Hepatocyte (in vitro differentiated cells): ENCODE measurements around the gene DBH. TPM values are rescaled to one million over a fixed set of nuclear protein-coding genes. Genes with fewer than 3 reads are reported as not detected.

Source experiments
- DNase-seq: peaks from one replicate; pipeline ENCODE4 v3.0.0-alpha.2; 2016; ENCODE audit warnings: low spot score
- H2AFZ ChIP-seq: fragments of 200-600 bp; sonication (generic); 2 replicates; pipeline ENCODE4 v1.6.0; 2016; ENCODE audit warnings: antibody characterized with exemption, mild to moderate bottlenecking
- H3K27ac ChIP-seq: fragments of 200-600 bp; sonication (generic); 2 replicates; pipeline ENCODE4 v1.5.1; 2016; ENCODE audit warnings: mild to moderate bottlenecking
- H3K27me3 ChIP-seq: fragments of 200-600 bp; sonication (generic); 2 replicates; pipeline ENCODE4 v1.6.1; 2016
- H3K36me3 ChIP-seq: fragments of 200-600 bp; sonication (generic); replicated peaks from 2 replicates; pipeline ENCODE4 v1.5.1; 2016; ENCODE audit warnings: low read depth; ENCODE audit not compliant: insufficient read depth
- H3K4me1 ChIP-seq: fragments of 200-600 bp; sonication (generic); 2 replicates; pipeline ENCODE4 v1.5.1; 2016; ENCODE audit warnings: mild to moderate bottlenecking, moderate library complexity; ENCODE audit not compliant: insufficient read depth
- H3K4me2 ChIP-seq: fragments of 200-600 bp; sonication (generic); 2 replicates; pipeline ENCODE4 v1.6.0; 2016
- H3K4me3 ChIP-seq: fragments of 200-600 bp; sonication (generic); 2 replicates; pipeline ENCODE4 v1.5.1; 2016; ENCODE audit warnings: mild to moderate bottlenecking
- H3K79me2 ChIP-seq: fragments of 200-600 bp; sonication (generic); 2 replicates; pipeline ENCODE4 v1.6.0; 2017; ENCODE audit warnings: mild to moderate bottlenecking
- H3K9me2 ChIP-seq: fragments of 200-600 bp; sonication (generic); replicated peaks from 2 replicates; pipeline ENCODE4 v1.6.0; 2017; ENCODE audit warnings: mild to moderate bottlenecking; ENCODE audit not compliant: insufficient read depth
- H3K9me3 ChIP-seq: fragments of 200-600 bp; sonication (generic); 2 replicates; pipeline ENCODE4 v1.5.1; 2016; ENCODE audit warnings: low read depth, mild to moderate bottlenecking
- H4K20me1 ChIP-seq: fragments of 200-600 bp; sonication (generic); 2 replicates; pipeline ENCODE4 v1.6.0; 2016; ENCODE audit warnings: mild to moderate bottlenecking; ENCODE audit not compliant: insufficient read depth, poor library complexity, severe bottlenecking
- EZH2 ChIP-seq: fragments of 200-600 bp; sonication (generic); IDR thresholded peaks from 2 replicates; pipeline ENCODE4 v1.6.1; 2016; ENCODE audit warnings: antibody characterized with exemption, mild to moderate bottlenecking, borderline replicate concordance
- EZH2phosphoT487 ChIP-seq: fragments of 200-600 bp; sonication (generic); IDR thresholded peaks from one replicate; pipeline ENCODE4 v1.6.1; 2018; ENCODE audit warnings: antibody characterized with exemption, mild to moderate bottlenecking, low read depth, moderate library complexity; ENCODE audit not compliant: unreplicated experiment, severe bottlenecking
- WGBS: methylation state at CpG from one replicate; pipeline ENCODE4 v1.1.6; 2016; ENCODE audit warnings: low lambda C conversion rate; ENCODE audit errors: missing lambda C conversion rate; 5-methylcytosine and 5-hydroxymethylcytosine counted together
- polyA plus RNA-seq: library from polyadenylated mRNA; unstranded; fragments of >200 nt; fragmentation: Nextera tagmentation; extraction: Ambion mirVana; gene quantifications from 2 replicates; pipeline ENCODE4 v1.2.1, GENCODE V29; 2016
- total RNA-seq: library from RNA; depleted of rRNA; stranded (reverse); fragments of >200 nt; gene quantifications from 2 replicates; pipeline ENCODE4 v1.2.3, GENCODE V29; 2014
- TF ChIP-seq, protein P1 (sequence below): fragments of 200-600 bp; sonication (generic); IDR thresholded peaks from 2 replicates; pipeline ENCODE4 v1.5.1; 2016; ENCODE audit warnings: antibody characterized with exemption, mild to moderate bottlenecking; ENCODE audit not compliant: poor library complexity

DBH gene
- total and polyA plus RNA-seq, 2 experiments from 2014 or later = 0.44 TPM; not detected in 1

GRCh38 chr9:133640580-133641395 lies 4.6 kb downstream of the DBH start:
- TF ChIP-seq EZH2phosphoT487 (no peak), EZH2 (no peak)
- TF ChIP-seq, protein P1, sequence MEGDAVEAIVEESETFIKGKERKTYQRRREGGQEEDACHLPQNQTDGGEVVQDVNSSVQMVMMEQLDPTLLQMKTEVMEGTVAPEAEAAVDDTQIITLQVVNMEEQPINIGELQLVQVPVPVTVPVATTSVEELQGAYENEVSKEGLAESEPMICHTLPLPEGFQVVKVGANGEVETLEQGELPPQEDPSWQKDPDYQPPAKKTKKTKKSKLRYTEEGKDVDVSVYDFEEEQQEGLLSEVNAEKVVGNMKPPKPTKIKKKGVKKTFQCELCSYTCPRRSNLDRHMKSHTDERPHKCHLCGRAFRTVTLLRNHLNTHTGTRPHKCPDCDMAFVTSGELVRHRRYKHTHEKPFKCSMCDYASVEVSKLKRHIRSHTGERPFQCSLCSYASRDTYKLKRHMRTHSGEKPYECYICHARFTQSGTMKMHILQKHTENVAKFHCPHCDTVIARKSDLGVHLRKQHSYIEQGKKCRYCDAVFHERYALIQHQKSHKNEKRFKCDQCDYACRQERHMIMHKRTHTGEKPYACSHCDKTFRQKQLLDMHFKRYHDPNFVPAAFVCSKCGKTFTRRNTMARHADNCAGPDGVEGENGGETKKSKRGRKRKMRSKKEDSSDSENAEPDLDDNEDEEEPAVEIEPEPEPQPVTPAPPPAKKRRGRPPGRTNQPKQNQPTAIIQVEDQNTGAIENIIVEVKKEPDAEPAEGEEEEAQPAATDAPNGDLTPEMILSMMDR = no peak
- H4K20me1 ChIP-seq = no peaks in the 10 kb centered on the region
- WGBS = 85% methylated on average over 13 of the region's 13 CpGs

DNA sequence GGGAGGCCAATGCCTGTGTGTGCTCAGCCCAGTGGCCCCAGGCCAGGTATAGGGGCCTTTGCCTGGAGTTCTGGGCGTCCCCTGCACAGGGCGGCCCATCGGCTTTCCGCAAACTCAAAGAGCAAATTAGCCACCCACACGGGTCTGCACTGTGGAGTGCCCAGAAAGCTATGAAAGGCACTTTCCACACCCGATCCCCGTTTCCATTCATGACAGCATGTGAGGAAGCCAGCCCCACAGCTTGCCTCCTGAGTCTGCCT lies 5.2 kb downstream of the DBH start:
- no peak for DNase-seq
- Histone ChIP-seq H4K20me1 (no peaks in the 10 kb centered on the region), H3K4me1 (no peaks in the 10 kb centered on the region), H2AFZ (no peak overlapping the region), H3K27ac (no peak overlapping the region), H3K27me3 (no peaks in the 10 kb centered on the region), H3K4me3 (no peak overlapping the region), H3K79me2 (no peaks in the 10 kb centered on the region), H3K9me3 (no peaks in the 10 kb centered on the region), H3K36me3 (no peaks in the 10 kb centered on the region), H3K9me2 (no peaks in the 10 kb centered on the region), H3K4me2 (no peak overlapping the region)
- TF ChIP-seq EZH2phosphoT487 = no peak
- TF ChIP-seq, protein P1 = no peak
- no peak for TF ChIP-seq EZH2
- 87% methylated on average over 7 of the region's 7 CpGs for WGBS

More at GRCh38 chr9:133640580-133641395, 4.6 kb downstream of the DBH start:
- Histone ChIP-seq H3K36me3 (no peaks in the 10 kb centered on the region), H3K79me2 (no peaks in the 10 kb centered on the region), H3K27me3 (no peaks in the 10 kb centered on the region), H3K4me1 (no peaks in the 10 kb centered on the region), H3K4me3 (no peak overlapping the region), H3K9me3 (no peaks in the 10 kb centered on the region), H3K9me2 (no peaks in the 10 kb centered on the region), H2AFZ (no peak overlapping the region), H3K4me2 (no peak overlapping the region), H3K27ac (no peak overlapping the region)
- DNase-seq = no peak

DNA sequence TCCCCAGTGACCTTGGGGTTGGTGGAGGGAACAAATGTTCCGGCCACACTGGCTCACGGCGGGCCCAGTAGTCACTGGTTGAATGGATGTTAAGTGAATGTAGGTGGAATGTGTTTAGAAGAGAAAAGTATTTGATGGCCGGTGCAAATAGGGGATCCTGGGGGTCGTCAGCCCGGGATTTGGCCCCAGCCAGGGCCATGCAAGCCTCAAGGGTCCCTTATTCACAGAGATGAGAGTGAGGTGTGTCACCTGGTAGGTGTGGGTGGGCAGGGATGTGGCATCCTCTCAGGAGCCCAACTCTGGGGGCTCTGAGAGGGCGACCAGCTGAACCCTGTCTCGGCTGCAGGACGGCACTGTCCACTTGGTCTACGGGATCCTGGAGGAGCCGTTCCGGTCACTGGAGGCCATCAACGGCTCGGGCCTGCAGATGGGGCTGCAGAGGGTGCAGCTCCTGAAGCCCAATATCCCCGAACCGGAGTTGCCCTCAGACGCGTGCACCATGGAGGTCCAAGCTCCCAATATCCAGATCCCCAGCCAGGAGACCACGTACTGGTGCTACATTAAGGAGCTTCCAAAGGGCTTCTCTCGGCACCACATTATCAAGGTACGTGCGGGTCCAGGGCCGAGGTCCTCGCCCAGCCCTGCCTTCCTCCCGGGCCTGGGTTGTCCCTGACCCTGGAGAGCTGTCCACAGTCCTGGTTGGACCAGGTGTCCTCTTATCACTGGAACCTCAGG lies 5.9 kb downstream of the DBH start:
- WGBS = 91% methylated on average over 25 of the region's 25 CpGs
- no peaks in the 10 kb centered on the region for H3K36me3 ChIP-seq
- no peak overlapping the region for H3K4me3 ChIP-seq
- no peak overlapping the region for H3K27ac ChIP-seq
- TF ChIP-seq EZH2 (no peak), EZH2phosphoT487 (no peak)
- TF ChIP-seq, protein P1 = no peak
- no peak for DNase-seq
- no peaks in the 10 kb centered on the region for H3K79me2 ChIP-seq
- no peaks in the 10 kb centered on the region for H4K20me1 ChIP-seq
- no peak overlapping the region for H2AFZ ChIP-seq
- no peaks in the 10 kb centered on the region for H3K9me3 ChIP-seq
- H3K4me1 ChIP-seq = no peaks in the 10 kb centered on the region
- no peaks in the 10 kb centered on the region for H3K27me3 ChIP-seq
- no peak overlapping the region for H3K4me2 ChIP-seq
- H3K9me2 ChIP-seq = no peaks in the 10 kb centered on the region
